ENCODE data around the gene OPN3. TPM values are rescaled to one million over a fixed set of nuclear protein-coding genes. Genes with fewer than 3 reads are reported as not detected.
"Not testable (repeated sequence)": the region's sequence is repeated elsewhere in the genome, so short reads cannot be mapped to it uniquely, and the experiment has no call there.

Gene OPN3
- total RNA-seq, 1 donor from 2014 or later, result 29.8 TPM

GRCh38 chr1:241666419-241666818 lies 26.2 kb upstream of the OPN3 start:
- DNase-seq (ENCODE audit: low read depth), result no peak
- Histone ChIP-seq H3K4me3 (ENCODE audit: low read depth, low read length) (no peak overlapping the region), H3K27me3 (ENCODE audit: control insufficient read depth, insufficient read depth, low read length) (no peaks in the 10 kb centered on the region), H3K36me3 (ENCODE audit: control insufficient read depth, insufficient read depth, low read length) (no peaks in the 10 kb centered on the region)
- TF ChIP-seq, protein P1, sequence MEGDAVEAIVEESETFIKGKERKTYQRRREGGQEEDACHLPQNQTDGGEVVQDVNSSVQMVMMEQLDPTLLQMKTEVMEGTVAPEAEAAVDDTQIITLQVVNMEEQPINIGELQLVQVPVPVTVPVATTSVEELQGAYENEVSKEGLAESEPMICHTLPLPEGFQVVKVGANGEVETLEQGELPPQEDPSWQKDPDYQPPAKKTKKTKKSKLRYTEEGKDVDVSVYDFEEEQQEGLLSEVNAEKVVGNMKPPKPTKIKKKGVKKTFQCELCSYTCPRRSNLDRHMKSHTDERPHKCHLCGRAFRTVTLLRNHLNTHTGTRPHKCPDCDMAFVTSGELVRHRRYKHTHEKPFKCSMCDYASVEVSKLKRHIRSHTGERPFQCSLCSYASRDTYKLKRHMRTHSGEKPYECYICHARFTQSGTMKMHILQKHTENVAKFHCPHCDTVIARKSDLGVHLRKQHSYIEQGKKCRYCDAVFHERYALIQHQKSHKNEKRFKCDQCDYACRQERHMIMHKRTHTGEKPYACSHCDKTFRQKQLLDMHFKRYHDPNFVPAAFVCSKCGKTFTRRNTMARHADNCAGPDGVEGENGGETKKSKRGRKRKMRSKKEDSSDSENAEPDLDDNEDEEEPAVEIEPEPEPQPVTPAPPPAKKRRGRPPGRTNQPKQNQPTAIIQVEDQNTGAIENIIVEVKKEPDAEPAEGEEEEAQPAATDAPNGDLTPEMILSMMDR (IDR thresholded peaks at IDR 0.05; ENCODE audit: insufficient read depth, low read length, poor library complexity, severe bottlenecking), result no peak

DNA sequence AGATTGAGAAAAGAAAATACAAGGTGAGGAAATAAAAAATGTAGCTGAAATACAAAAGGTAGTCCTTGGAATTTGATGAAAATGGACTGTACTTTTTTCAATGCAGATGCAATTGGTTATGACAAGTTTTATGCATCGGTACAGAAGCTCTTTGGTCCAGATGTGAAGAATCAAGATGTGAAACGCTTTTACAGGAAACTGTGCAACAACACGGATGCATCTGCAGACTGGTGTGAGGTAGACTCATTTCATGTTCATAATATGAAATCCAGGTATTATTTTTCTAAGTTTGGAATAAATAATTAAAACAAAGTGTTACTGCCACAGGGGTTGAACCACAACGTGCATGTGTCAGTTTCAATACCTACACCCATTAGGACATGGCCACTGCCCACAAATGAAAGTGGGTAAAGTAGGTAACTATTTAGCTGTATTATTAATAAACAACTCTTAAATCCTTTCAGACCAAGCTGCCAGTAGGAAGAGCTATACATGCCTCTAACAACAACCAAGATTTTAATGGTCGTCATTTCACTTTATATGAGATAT lies 20.3 kb upstream of the OPN3 start:
- TF ChIP-seq, protein P1 (IDR thresholded peaks at IDR 0.05; ENCODE audit: insufficient read depth, low read length, poor library complexity, severe bottlenecking), result no peak
- H3K27me3 ChIP-seq (ENCODE audit: control insufficient read depth, insufficient read depth, low read length), result no peaks in the 10 kb centered on the region
- DNase-seq (ENCODE audit: low read depth), result no peak
- no peaks in the 10 kb centered on the region for H3K36me3 ChIP-seq (ENCODE audit: control insufficient read depth, insufficient read depth, low read length)
- no peak overlapping the region for H3K4me3 ChIP-seq (ENCODE audit: low read depth, low read length)

- H3K36me3 ChIP-seq (ENCODE audit: control insufficient read depth, insufficient read depth, low read length); DNase-seq (ENCODE audit: low read depth); H3K27me3 ChIP-seq (ENCODE audit: control insufficient read depth, insufficient read depth, low read length); H3K4me3 ChIP-seq (ENCODE audit: low read depth, low read length): not testable (repeated sequence)
Measured at GRCh38 chr1:241659016-241659415, 18.8 kb upstream of the OPN3 start.

GRCh38 chr1:241658081-241658793 lies 18.1 kb upstream of the OPN3 start:
- TF ChIP-seq, protein P1 (IDR thresholded peaks at IDR 0.05; ENCODE audit: insufficient read depth, low read length, poor library complexity, severe bottlenecking), result no peak
- Histone ChIP-seq H3K4me3 (ENCODE audit: low read depth, low read length) (no peak overlapping the region), H3K27me3 (ENCODE audit: control insufficient read depth, insufficient read depth, low read length) (no peaks in the 10 kb centered on the region), H3K36me3 (ENCODE audit: control insufficient read depth, insufficient read depth, low read length) (no peaks in the 10 kb centered on the region)
- DNase-seq (ENCODE audit: low read depth), result no peak

- no peaks in the 10 kb centered on the region for H3K36me3 ChIP-seq (ENCODE audit: control insufficient read depth, insufficient read depth, low read length)
- H3K27me3 ChIP-seq (ENCODE audit: control insufficient read depth, insufficient read depth, low read length), result no peaks in the 10 kb centered on the region
- DNase-seq (ENCODE audit: low read depth), result no peak
- TF ChIP-seq, protein P1 (IDR thresholded peaks at IDR 0.05; ENCODE audit: insufficient read depth, low read length, poor library complexity, severe bottlenecking), result no peak
- H3K4me3 ChIP-seq (ENCODE audit: low read depth, low read length), result no peak overlapping the region
Measured at GRCh38 chr1:241654641-241655040, 14.5 kb upstream of the OPN3 start.

- no peak overlapping the region for H3K4me3 ChIP-seq (ENCODE audit: low read depth, low read length)
- H3K36me3 ChIP-seq (ENCODE audit: control insufficient read depth, insufficient read depth, low read length), result no peaks in the 10 kb centered on the region
- H3K27me3 ChIP-seq (ENCODE audit: control insufficient read depth, insufficient read depth, low read length), result no peaks in the 10 kb centered on the region
- no peak for DNase-seq (ENCODE audit: low read depth)
- TF ChIP-seq, protein P1 (IDR thresholded peaks at IDR 0.05; ENCODE audit: insufficient read depth, low read length, poor library complexity, severe bottlenecking), result no peak
Measured at GRCh38 chr1:241654019-241654418, 13.8 kb upstream of the OPN3 start.
